Measurements from ENCODE around the gene C10orf67.

The C10orf67 gene

GRCh38 chr10:23283680-23284079 is 60.9 kb downstream of the C10orf67 start:
- H3K4me2 ChIP-seq (ENCODE audit: low read depth, low read length, poor library complexity, severe bottlenecking) = no peak overlapping the region
- no peaks in the 10 kb centered on the region for H4K20me1 ChIP-seq (ENCODE audit: low read depth, low read length)
- H2AFZ ChIP-seq (ENCODE audit: low read depth, low read length, severe bottlenecking) = no peak overlapping the region
- H3K27me3 ChIP-seq (ENCODE audit: low read length) = no peaks in the 10 kb centered on the region
- no peak overlapping the region for H3K9ac ChIP-seq (ENCODE audit: low read length)
- H3K36me3 ChIP-seq (ENCODE audit: low read length) = no peaks in the 10 kb centered on the region
- H3K79me2 ChIP-seq (ENCODE audit: insufficient read depth, low read length) = no peaks in the 10 kb centered on the region
- H3K4me3 ChIP-seq (ENCODE audit: insufficient read depth, low read length, poor library complexity, severe bottlenecking) = no peak overlapping the region
- no peaks in the 10 kb centered on the region for H3K9me2 ChIP-seq (replicated peaks; ENCODE audit: insufficient read depth, low read length)
- H3K27ac ChIP-seq (ENCODE audit: low read depth, low read length) = no peak overlapping the region
- TF ChIP-seq, protein P1, sequence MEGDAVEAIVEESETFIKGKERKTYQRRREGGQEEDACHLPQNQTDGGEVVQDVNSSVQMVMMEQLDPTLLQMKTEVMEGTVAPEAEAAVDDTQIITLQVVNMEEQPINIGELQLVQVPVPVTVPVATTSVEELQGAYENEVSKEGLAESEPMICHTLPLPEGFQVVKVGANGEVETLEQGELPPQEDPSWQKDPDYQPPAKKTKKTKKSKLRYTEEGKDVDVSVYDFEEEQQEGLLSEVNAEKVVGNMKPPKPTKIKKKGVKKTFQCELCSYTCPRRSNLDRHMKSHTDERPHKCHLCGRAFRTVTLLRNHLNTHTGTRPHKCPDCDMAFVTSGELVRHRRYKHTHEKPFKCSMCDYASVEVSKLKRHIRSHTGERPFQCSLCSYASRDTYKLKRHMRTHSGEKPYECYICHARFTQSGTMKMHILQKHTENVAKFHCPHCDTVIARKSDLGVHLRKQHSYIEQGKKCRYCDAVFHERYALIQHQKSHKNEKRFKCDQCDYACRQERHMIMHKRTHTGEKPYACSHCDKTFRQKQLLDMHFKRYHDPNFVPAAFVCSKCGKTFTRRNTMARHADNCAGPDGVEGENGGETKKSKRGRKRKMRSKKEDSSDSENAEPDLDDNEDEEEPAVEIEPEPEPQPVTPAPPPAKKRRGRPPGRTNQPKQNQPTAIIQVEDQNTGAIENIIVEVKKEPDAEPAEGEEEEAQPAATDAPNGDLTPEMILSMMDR (IDR thresholded peaks at IDR 0.05; ENCODE audit: insufficient read depth, low read length, poor library complexity, severe bottlenecking) = no peak
- no peak for TF ChIP-seq EZH2phosphoT487 (conservative IDR thresholded peaks at IDR 0.05; ENCODE audit: low read length)
- H3K9me3 ChIP-seq (ENCODE audit: insufficient read depth, low read length) = no peaks in the 10 kb centered on the region
- no peaks in the 10 kb centered on the region for H3F3A ChIP-seq (ENCODE audit: insufficient read depth)

DNA sequence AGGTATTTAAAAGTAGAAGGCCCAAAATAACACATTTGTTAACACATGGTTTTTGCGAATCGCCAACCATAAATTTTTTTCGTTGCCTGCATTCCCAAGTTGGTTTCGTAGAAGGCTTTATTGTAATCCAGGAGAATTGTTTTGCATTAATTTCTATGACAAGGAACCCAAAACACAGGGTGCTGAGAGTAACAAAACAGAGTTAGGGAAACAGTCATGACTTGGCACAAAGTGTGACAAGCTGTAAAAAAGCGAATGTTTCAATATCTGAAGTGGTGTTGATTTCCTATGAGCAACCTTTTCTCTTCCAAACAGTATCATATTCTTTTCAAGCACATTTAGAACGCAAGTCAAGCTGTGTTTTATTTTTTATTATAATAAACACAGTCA is 63.6 kb downstream of the C10orf67 start:
- H3K4me3 ChIP-seq (ENCODE audit: insufficient read depth, low read length, poor library complexity, severe bottlenecking) = no peak overlapping the region
- H3K9ac ChIP-seq (ENCODE audit: low read length) = no peak overlapping the region
- no peak overlapping the region for H3K4me2 ChIP-seq (ENCODE audit: low read depth, low read length, poor library complexity, severe bottlenecking)
- TF ChIP-seq, protein P1 (IDR thresholded peaks at IDR 0.05; ENCODE audit: insufficient read depth, low read length, poor library complexity, severe bottlenecking) = no peak
- no peak for TF ChIP-seq EZH2phosphoT487 (conservative IDR thresholded peaks at IDR 0.05; ENCODE audit: low read length)
- no peaks in the 10 kb centered on the region for H3K36me3 ChIP-seq (ENCODE audit: low read length)
- H2AFZ ChIP-seq (ENCODE audit: low read depth, low read length, severe bottlenecking) = no peak overlapping the region
- H3K9me2 ChIP-seq (replicated peaks; ENCODE audit: insufficient read depth, low read length) = no peaks in the 10 kb centered on the region
- no peaks in the 10 kb centered on the region for H3K9me3 ChIP-seq (ENCODE audit: insufficient read depth, low read length)
- no peaks in the 10 kb centered on the region for H3F3A ChIP-seq (ENCODE audit: insufficient read depth)
- no peaks in the 10 kb centered on the region for H4K20me1 ChIP-seq (ENCODE audit: low read depth, low read length)
- no peaks in the 10 kb centered on the region for H3K79me2 ChIP-seq (ENCODE audit: insufficient read depth, low read length)
- no peaks in the 10 kb centered on the region for H3K27me3 ChIP-seq (ENCODE audit: low read length)
- H3K27ac ChIP-seq (ENCODE audit: low read depth, low read length) = no peak overlapping the region

DNA sequence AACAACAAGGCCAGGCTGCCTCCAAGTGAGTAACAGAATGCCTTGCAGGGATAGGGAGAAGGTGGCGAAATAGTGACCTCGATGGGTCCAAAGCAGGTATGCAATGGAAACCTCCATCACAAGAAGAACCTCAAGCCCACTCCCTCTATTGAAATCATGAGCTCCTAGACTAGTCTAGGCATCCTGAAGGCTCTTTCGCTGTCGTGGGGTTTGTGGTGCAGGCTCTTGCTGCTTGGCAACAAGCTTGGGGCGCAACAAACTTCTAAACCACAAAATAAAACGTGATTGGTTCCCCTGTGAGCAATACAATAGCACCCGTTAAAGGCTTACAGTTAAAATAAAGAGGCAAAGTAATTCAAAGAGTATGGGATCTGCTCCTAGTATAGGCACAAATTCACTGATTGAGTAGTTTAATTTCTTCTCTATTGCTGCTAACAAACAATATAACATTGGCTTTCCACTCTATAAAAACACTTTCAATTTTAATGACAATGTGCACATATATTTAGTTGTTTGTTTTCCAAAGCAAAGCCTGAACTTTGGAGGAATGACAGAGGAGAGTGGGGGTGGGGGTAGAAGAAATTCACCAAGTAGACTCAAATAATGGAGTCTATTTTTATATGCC is 64.1 kb downstream of the C10orf67 start:
- no peak overlapping the region for H2AFZ ChIP-seq (ENCODE audit: low read depth, low read length, severe bottlenecking)
- no peaks in the 10 kb centered on the region for H3K36me3 ChIP-seq (ENCODE audit: low read length)
- no peaks in the 10 kb centered on the region for H3K27me3 ChIP-seq (ENCODE audit: low read length)
- H3K9ac ChIP-seq (ENCODE audit: low read length) = no peak overlapping the region
- no peak overlapping the region for H3K4me2 ChIP-seq (ENCODE audit: low read depth, low read length, poor library complexity, severe bottlenecking)
- no peak overlapping the region for H3K27ac ChIP-seq (ENCODE audit: low read depth, low read length)
- H3K79me2 ChIP-seq (ENCODE audit: insufficient read depth, low read length) = no peaks in the 10 kb centered on the region
- no peaks in the 10 kb centered on the region for H3F3A ChIP-seq (ENCODE audit: insufficient read depth)
- no peak overlapping the region for H3K4me3 ChIP-seq (ENCODE audit: insufficient read depth, low read length, poor library complexity, severe bottlenecking)
- TF ChIP-seq EZH2phosphoT487 (conservative IDR thresholded peaks at IDR 0.05; ENCODE audit: low read length) = no peak
- TF ChIP-seq, protein P1 (IDR thresholded peaks at IDR 0.05; ENCODE audit: insufficient read depth, low read length, poor library complexity, severe bottlenecking) = no peak
- no peaks in the 10 kb centered on the region for H3K9me2 ChIP-seq (replicated peaks; ENCODE audit: insufficient read depth, low read length)
- H3K9me3 ChIP-seq (ENCODE audit: insufficient read depth, low read length) = no peaks in the 10 kb centered on the region
- no peaks in the 10 kb centered on the region for H4K20me1 ChIP-seq (ENCODE audit: low read depth, low read length)
